Amygdala (tissue), 56 donors: ENCODE results near the gene STYXL2.

Experiments
- DNase-seq, 56 donors: peaks; one replicate each; lab custom pipeline; 2025; lab: John Stamatoyannopoulos, UW

STYXL2 gene

DNA sequence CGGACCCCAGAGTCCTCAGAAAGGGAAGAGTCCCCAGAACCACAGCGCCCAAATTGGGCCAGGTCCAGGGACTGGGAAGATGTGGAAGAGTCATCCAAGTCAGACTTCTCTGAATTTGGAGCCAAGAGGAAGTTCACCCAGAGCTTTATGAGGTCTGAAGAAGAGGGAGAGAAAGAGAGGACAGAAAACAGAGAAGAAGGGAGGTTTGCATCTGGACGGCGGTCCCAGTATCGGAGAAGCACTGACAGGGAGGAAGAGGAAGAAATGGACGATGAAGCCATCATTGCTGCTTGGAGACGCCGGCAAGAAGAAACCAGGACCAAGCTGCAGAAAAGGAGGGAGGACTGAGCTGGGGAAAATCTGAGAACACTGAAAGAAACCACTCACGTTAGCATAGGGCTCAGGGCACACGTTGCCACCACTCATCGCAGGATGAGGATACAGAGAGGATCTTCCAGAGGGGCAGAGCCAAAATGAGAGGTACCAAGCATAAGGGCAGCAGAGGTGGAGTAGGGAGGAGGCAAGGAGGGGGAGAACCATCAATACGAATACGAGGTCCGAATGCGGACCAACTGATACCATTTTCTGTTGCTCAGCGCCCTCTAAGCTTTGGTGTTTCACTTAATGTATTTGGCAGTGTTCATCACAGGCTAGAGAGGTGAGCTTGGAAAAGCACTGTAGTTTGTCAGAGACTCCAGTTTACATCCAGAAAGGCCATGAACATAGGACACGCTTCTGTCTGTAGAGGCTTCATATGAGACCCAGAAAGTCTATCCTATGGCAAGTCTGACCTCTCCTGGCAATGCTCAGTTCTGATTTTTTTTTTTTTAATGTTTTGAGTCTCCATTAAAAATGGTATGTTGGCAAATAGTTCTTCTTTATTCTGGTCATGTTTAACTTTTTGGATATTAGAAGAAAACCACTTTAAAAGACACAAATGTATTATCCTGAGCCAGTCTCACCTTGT lies 34.7 kb downstream of the STYXL2 start:
- no peak for DNase-seq

DNA sequence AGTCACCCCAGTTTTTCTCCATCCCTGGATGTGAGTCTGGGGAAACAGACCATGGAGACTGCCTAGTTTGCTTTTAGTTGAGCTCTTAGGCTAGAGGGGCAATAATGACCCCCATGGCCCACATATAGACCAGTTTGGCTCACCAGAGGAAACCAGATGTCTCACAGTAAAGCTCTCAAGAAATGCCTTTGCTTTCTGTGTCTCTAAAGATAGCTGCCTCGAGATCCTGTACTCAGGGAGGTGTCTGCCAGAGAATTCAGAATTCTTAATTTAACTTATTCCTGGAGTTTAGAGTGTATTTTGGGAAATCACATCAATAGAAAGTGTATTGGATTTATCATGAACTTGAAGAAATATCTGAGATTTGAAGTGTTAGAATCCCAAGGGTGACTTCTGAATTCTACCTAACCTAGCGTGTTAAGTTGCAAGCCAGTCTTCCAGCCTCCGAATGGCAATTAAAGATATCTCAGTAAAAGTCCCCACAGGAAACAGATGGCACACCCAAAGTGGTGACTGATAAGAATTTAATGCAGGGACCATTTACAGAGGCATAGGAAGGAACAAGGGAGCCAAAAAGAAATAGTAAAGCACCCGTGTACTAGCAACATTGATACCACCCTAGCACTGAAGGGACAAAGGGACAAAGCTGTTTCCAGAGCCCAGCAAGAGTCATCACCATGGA lies 37.1 kb downstream of the STYXL2 start:
- DNase-seq, result no peak

DNA sequence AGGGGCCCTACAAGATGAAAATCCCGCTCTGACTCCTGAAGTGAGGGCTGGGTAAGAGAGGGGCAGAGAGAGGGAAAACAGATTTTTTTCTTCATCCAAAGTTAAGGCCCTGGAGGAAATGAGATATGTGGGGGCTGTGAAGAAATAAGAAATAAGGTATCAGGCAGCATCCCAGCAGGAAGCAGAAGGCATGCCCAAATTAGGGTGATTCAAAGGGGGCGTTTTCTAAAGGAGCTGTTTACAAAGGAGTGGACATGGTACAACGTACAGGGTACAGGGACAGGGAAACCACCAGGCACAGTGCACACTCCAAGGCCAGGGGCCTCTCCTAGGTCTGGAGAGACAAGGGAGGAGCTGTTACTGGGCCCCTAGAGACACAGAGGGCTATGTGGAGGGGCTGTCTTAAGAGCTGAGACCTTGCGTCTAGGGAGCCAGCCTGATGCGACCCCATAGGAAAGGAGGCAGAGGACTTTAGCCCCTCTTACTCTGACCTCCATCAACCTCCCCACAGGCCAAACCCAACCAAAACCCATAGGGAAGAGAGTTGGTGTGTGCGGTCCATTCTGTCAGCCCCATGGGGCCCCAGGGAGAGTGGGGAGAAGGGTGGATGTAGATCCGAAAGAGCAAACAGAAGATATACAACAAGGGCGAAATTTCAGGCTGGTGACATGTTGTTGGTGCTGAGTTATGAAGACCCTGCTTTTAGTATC lies 38.6 kb downstream of the STYXL2 start:
- DNase-seq, result no peak

DNA sequence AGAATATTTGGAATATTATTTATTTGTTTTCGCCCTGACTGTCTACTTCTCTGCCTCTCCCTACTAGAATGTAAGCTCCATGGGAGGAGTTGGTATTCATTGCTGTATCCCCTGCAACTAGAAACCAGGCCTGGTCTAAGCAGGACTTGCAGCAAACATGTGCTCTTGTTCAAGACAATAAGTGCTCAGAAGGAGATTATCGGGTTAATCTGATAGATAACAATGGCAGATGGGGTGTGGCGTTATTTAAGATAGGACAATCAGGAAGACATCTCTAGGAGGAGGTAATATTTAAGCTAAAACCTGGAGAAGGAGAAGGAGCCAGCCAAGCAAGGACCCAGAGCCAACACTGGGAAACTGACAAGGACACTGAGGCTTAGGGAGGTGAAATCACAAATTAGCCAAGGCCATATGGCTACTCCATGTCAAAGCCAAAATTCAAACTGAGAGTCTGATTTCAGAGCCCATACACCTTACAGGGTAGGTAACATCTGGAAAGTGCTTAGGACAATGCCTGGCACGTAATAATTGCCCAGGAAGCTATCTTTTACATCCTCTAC lies 41.5 kb downstream of the STYXL2 start:
- DNase-seq, result no peak

DNA sequence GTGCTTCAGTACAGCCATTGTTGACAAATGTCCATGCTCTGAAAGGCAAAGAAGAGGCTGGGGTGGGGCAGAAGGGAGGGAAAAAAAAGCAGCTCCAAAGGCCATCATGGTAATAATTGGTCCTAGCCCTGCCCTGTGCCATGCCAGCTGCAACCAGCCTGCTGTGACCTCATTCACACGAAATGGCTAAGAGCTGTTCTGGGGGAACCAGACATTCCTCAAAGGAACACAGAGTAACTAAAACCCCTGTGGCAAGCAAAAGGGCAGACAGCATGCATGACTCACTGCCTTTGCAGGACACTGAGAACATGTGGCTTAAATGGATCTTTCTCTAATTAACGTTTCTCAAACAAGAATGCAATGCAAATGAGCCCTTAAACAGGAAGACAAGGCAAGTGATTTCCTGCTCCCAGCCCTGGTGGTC lies 42.3 kb downstream of the STYXL2 start:
- DNase-seq, result peak in 1 of 56 donors; percentile 27

DNA sequence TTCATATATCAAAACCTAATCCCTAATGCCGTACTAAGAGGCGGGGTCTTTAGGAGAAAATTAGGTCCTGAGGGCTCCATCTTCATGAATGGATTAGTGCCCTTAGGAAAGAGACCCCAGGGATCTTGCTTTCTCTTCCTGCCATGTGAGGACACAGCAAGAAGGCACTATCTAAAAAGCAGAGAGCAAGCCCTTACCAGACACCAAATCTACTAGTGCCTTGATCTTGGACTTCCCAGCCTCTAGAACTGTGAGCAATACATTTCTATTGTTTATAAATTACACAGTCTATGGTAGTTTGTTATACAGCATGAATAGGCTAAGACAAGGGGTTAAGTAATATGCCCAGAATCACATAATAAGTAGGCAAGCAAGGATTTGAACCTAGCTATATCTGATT lies 42.9 kb downstream of the STYXL2 start:
- DNase-seq, result no peak

DNA sequence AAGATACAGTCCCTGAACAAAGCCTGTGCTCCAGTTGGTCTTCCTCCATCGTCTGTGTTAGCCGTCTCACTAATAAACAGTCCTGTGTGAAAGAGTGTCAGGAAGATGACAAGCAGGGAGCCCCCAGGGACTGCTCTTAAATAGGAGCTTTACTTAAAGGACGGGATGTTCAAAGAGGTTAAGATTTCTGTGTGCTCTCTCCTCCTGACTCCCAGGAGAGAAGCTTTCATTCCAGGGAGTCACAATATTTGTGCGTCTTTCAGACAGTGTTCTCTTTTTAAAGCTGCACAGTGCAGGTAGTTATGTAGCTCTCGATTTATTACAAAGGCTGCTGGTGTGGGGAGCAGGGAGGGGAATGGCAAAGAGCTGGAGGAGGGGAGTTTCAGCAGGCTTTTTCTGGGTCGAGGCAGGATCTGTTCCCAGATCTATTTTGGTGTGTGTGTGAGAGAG lies 43.5 kb downstream of the STYXL2 start:
- peak in 1 of 56 donors; percentile 7 for DNase-seq

DNA sequence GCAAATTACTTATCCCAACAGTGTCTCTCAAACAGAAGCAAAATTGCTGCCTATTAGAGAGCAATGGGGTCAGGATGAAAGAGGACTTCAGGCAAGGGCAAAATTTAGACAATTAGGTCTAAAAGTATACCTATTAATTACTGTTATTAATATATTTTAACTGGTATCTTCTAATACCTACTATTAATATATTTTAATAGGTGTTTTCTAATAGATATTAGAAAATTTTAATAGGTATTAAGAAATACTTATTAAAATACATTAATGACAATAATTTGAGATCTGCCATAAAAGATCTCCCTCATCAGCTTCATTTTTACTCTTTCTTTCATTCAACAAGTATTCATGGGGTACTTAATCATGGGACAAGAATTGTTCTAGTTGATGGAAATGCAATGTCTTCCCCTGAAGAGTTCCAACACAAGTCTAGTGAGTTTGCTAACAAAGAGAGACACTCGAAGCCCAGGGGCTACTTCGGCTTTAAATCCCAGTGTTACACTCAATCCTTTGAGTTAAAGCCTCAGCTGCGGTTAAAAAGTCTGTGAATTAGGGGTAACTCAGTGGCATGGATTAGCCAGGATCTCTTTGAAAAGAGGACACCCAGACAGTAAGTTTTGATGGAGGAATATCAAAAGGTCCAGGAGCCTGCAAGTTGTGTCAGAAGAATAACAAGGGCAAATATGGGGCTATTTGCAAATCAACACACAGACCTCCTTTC lies 44.1 kb downstream of the STYXL2 start:
- no peak for DNase-seq

DNA sequence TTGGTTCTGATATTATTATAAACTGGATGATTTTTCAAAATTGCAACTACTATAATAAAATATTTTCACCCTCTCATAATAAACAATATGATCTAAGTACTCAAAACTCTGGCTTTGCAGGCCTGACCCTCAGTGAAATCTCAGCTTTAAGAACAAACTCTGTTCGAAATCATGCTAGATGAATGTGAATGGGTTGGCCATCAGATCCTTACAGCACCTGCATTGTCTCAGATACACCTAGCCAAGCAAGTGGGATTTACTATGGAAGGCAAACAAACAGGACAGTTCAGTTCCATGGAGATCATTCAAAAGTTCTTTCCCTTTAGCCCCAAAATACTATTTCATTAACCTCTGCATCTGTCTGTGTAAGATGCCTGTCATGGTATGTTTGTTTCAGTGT lies 44.8 kb downstream of the STYXL2 start:
- DNase-seq, result no peak

DNA sequence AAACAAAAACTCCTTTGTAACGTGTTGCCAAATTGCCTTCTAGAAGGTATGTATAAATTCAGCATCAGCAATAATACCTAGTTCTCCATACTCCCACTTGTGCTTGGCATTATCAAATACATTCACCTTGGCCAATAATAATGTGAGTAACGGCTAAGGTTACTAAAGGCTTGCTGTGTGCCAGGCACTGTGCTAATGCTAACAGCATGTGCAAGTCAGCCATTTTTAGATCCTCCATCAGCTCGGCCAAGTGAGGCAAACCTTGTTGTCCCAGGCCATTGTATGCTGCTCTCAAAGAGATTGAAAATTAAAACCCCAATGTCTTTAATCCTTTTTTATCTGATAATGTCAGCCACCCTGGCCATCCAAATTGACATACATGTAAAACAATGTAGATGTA lies 48.1 kb downstream of the STYXL2 start:
- DNase-seq, result no peak
